Stomach (tissue), 4 donors: Measurements from ENCODE around the gene TCTN1.

Experiments
- CTCF ChIP-seq, 7 experiments: fragments of 450-650 bp in 4 of 7; fragments of 200-600 bp in 3 of 7; sonication (generic) in 3 of 7; IDR thresholded peaks; one replicate each; pipeline ENCODE4 v1.5.1; 2016 to 2019; ENCODE audit warnings: antibody characterized with exemption in 7 of 7, control low read depth in 2 of 7, mild to moderate bottlenecking in 1 of 7
- EP300 ChIP-seq: sonication (generic); formaldehyde crosslinking; IDR thresholded peaks from one replicate; pipeline ENCODE4 v1.6.1; 2017; ENCODE audit warnings: antibody characterized with exemption
- POLR2A ChIP-seq, 4 donors: fragments of 450-650 bp; IDR thresholded peaks; one replicate each; pipeline ENCODE4 v1.6.1; 2016; ENCODE audit warnings: antibody characterized with exemption in 4 of 4, control low read depth in 2 of 4, mild to moderate bottlenecking in 1 of 4, moderate library complexity in 1 of 4
- POLR2AphosphoS5 ChIP-seq, 3 donors: sonication (generic); formaldehyde crosslinking; IDR thresholded peaks; one replicate each; pipeline ENCODE4 v1.6.1; 2016; ENCODE audit warnings: antibody characterized with exemption in 3 of 3

GRCh38 chr12:110638796-110639195 lies 24.9 kb downstream of the TCTN1 start:
- TF ChIP-seq POLR2AphosphoS5 (IDR thresholded peaks at IDR 0.05) (no peak), CTCF (IDR thresholded peaks at IDR 0.05) (no peak), POLR2A (IDR thresholded peaks at IDR 0.05) (no peak), EP300 (no peak)
